ENCODE results near the gene ATRIP. TPM values are rescaled to one million over a fixed set of nuclear protein-coding genes. Genes with fewer than 3 reads are reported as not detected.

ATRIP gene
- total RNA-seq, 6 donors from 2014 or later: 5.1 to 10.5 (median 6.5) TPM

DNA sequence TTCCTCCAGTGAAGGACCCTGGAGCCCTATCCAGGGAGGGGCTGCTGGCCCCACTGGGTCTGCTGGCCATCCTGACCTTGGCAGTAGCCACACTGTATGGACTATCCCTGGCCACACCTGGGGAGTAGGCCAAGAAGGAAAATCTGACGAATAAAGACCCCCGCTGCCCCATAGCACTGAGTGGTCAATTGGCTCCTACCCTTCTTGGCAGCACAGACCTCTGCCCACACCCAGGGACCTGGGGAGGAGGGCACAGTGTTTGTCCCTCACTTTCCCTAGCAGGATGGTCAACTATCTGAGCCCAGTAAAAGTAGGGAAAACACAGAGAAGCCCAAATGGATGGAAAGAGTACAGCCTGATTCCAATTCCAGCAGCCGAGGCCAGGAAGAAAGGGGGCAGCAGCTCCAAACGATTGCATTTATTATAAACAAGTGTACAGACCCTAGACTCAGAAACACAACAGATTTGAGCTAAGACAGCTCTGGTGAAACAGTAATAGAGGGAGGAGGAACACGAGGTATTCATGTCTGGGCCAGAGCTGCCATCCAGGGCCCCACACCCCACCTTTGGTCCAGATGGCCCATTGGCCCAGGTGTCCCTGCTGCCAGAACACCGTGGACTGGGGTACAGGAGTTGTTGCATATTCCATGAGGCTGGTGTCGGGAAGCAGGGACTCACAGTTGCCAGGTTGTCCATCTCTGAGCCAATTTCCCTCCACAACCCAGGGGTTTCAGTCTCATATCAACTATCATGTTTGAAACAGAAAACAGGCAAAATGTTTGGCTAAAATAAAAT, 21.1 kb downstream of the ATRIP start:
- no peak for TF ChIP-seq EP300 (IDR thresholded peaks at IDR 0.05)
- no peak for TF ChIP-seq POLR2AphosphoS5 (IDR thresholded peaks at IDR 0.05)
- no peak for TF ChIP-seq POLR2A (IDR thresholded peaks at IDR 0.05)
- no peak for TF ChIP-seq CTCF (IDR thresholded peaks at IDR 0.05)
- WGBS, 2 donors: 72 to 75% methylated on average over 7 of the region's 7 CpGs
- ATAC-seq (ENCODE audit: low FRiP score in 2 of 2): no peak
- H3K4me3 ChIP-seq: peak overlapping the region in 3 of 4 donors; percentile 48 to 60 (median 55)
- H3K27ac ChIP-seq: peak overlapping the region; percentile 97 to 100 (median 98)
- H3K9me3 ChIP-seq: no peaks in the 10 kb centered on the region
- no peak for DNase-seq
- peaks cover 0 to 48% (median 31%) of the 10 kb centered on the region in 4 donors for H3K36me3 ChIP-seq
- H3K4me1 ChIP-seq: peaks cover 64 to 76% (median 67%) of the 10 kb centered on the region in 4 donors
- H3K27me3 ChIP-seq: no peaks in the 10 kb centered on the region

DNA sequence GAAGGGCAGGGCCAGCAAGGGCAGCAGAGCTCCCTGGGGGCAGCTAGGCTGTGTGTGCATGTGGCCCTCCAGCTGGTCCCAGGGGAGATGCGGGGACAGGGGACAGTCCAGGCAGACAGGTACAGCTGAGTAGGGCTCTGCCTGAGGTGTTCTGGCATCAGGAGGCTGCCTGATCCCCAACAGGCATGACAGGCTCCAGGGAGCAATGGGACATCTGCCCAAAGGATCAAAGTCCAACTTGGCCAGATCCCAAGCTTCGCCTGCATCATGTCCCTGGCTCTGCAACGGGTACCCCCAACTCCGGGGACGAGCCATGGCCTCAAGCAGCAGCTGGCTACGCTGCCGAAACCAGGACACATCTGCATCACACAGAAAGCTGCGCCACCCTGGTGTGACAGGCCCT, 21.8 kb downstream of the ATRIP start:
- TF ChIP-seq POLR2AphosphoS5 (IDR thresholded peaks at IDR 0.05): no peak
- TF ChIP-seq EP300 (IDR thresholded peaks at IDR 0.05): no peak
- no peak for TF ChIP-seq CTCF (IDR thresholded peaks at IDR 0.05)
- no peak for TF ChIP-seq POLR2A (IDR thresholded peaks at IDR 0.05)
- Histone ChIP-seq H3K4me1 (peaks cover 67 to 82% (median 71%) of the 10 kb centered on the region in 4 donors), H3K27ac (peak overlapping the region in 3 of 4 donors; percentile 97 to 100 (median 97)), H3K36me3 (peaks cover 0 to 45% (median 31%) of the 10 kb centered on the region in 4 donors), H3K9me3 (no peaks in the 10 kb centered on the region), H3K27me3 (no peaks in the 10 kb centered on the region), H3K4me3 (no peak overlapping the region)
- DNase-seq (peak in 1 of 2 donors; percentile 50), ATAC-seq (ENCODE audit: low FRiP score in 2 of 2) (no peak)
- 92% methylated on average over 8 of the region's 8 CpGs; no CpG with 5 or more reads in 1 of the 2 donors for WGBS, 2 donors

- H3K27me3 ChIP-seq: no peaks in the 10 kb centered on the region
- ATAC-seq (ENCODE audit: low FRiP score in 2 of 2): no peak
- peaks cover 0 to 38% (median 31%) of the 10 kb centered on the region in 4 donors for H3K36me3 ChIP-seq
- H3K9me3 ChIP-seq: no peaks in the 10 kb centered on the region
- 83 to 92% methylated on average over 16 to 28 of the region's 29 CpGs for WGBS, 2 donors
- no peak overlapping the region for H3K4me3 ChIP-seq
- peaks cover 71 to 87% (median 76%) of the 10 kb centered on the region in 4 donors for H3K4me1 ChIP-seq
- TF ChIP-seq POLR2AphosphoS5 (IDR thresholded peaks at IDR 0.05) (no peak), EP300 (IDR thresholded peaks at IDR 0.05) (no peak), POLR2A (IDR thresholded peaks at IDR 0.05) (no peak), CTCF (IDR thresholded peaks at IDR 0.05) (no peak)
- peak overlapping the region; percentile 40 to 100 (median 97) for H3K27ac ChIP-seq
- DNase-seq: peak in 1 of 2 donors; percentile 76
These were observed 22.7 kb downstream of the ATRIP start for GRCh38 chr3:48469046-48469915.

DNA sequence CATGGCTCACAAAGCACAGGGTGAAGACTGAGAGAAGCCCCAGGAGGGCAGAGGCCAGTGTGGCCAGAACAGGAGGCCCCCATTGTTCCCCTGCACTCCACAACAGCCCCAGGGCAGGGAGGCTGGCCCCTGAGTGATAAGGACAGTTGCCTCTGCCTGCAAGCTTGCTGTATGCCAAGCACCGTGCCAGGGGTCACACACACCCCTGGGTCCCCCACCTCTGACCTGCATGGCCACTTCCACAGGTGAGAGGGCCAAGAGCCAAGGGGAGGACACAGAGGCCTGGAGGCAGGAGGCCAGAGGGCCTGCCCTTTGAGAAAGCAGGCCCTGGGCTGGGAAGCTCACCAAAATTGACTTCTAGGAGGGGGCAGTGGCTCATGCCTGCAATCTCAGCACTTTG, 23.7 kb downstream of the ATRIP start:
- Histone ChIP-seq H3K27ac (peak overlapping the region; percentile 40 to 100 (median 97)), H3K27me3 (no peaks in the 10 kb centered on the region), H3K4me1 (peaks cover 65 to 78% (median 70%) of the 10 kb centered on the region in 4 donors), H3K4me3 (no peak overlapping the region), H3K36me3 (peaks cover 0 to 33% (median 31%) of the 10 kb centered on the region in 4 donors), H3K9me3 (no peaks in the 10 kb centered on the region)
- ATAC-seq (ENCODE audit: low FRiP score in 2 of 2) (no peak), DNase-seq (peak in 1 of 2 donors; percentile 26)
- WGBS, 2 donors: 30% methylated on average over 1 of the region's 1 CpG; no CpG with 5 or more reads in 1 of the 2 donors
- no peak for TF ChIP-seq CTCF (IDR thresholded peaks at IDR 0.05)
- TF ChIP-seq EP300 (IDR thresholded peaks at IDR 0.05): no peak
- no peak for TF ChIP-seq POLR2A (IDR thresholded peaks at IDR 0.05)
- TF ChIP-seq POLR2AphosphoS5 (IDR thresholded peaks at IDR 0.05): no peak

Data from upper lobe of left lung (tissue), 6 donors.